SK-N-SH (cell line): Measurements from ENCODE around the gene RAD21L1.

Experiments used
- CHD2 ChIP-seq: fragments of 150-350 bp; IDR thresholded peaks from 2 replicates; pipeline ENCODE4 v1.6.1; 2018; ENCODE audit warnings: low read length; ENCODE audit not compliant: partially characterized antibody
- CTCF ChIP-seq: fragments of 200-600 bp; sonication (generic); IDR thresholded peaks from 2 replicates; pipeline ENCODE4 v1.6.1; 2017; ENCODE audit warnings: antibody characterized with exemption, mild to moderate bottlenecking, moderate library complexity
- EP300 ChIP-seq, 2 experiments: IDR thresholded peaks; 2 replicates each; pipeline versions ENCODE4 v1.4.0 to v1.6.1; 2012; ENCODE audit warnings: borderline replicate concordance in 1 of 2, low read depth in 1 of 2, low read length in 1 of 2
- FOXJ3 ChIP-seq: sonication (generic); formaldehyde crosslinking; IDR thresholded peaks from 2 replicates; pipeline ENCODE4 v1.5.1; 2020; ENCODE audit warnings: mild to moderate bottlenecking, missing genetic modification reagents
- GABPA ChIP-seq: IDR thresholded peaks from 2 replicates; pipeline ENCODE4 v1.4.0; 2012; ENCODE audit warnings: low read depth, mild to moderate bottlenecking
- JUND ChIP-seq: IDR thresholded peaks from 2 replicates; pipeline ENCODE4 v1.4.0; 2012
- NFIC ChIP-seq: IDR thresholded peaks from 2 replicates; pipeline ENCODE4 v1.4.0; 2012; ENCODE audit warnings: borderline replicate concordance
- POLR2AphosphoS5 ChIP-seq: IDR thresholded peaks from 2 replicates; pipeline ENCODE4 v1.6.1; 2012; ENCODE audit warnings: low read depth, low read length
- RAD21 ChIP-seq: IDR thresholded peaks from 2 replicates; pipeline ENCODE4 v1.6.1; 2012; ENCODE audit warnings: mild to moderate bottlenecking, low read length
- YY1 ChIP-seq: IDR thresholded peaks from 2 replicates; pipeline ENCODE4 v1.4.0; 2012; ENCODE audit warnings: low read depth, mild to moderate bottlenecking
- TF ChIP-seq, protein P1 (sequence below): fragments of 150-350 bp; IDR thresholded peaks from 2 replicates; pipeline ENCODE4 v1.6.1; 2017; ENCODE audit warnings: antibody characterized with exemption, low read length, low read depth, borderline replicate concordance

DNA sequence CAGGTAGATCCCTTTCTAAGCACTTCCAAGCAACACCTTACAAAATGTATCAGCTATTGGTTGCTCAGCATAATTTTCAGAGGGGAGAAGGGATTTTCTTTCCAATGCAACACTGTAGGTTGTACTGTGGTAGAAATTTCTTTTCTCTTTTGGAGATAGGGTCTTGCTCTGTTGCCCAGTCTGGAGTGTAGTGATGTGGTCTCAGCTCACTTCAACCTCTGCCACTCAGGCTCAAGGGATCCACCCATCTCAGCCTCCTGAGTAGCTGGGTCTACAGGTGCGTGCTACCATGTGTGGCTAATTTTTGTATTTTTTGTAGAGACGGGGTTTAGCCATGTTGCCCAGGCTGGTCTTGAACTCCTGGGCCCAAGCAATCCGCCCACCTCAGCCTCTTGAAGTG lies 16.3 kb downstream of the RAD21L1 start:
- TF ChIP-seq RAD21 = no peak
- TF ChIP-seq FOXJ3 (CRISPR knock-in tag) = no peak
- no peak for TF ChIP-seq CTCF
- TF ChIP-seq CHD2 = no peak
- TF ChIP-seq POLR2AphosphoS5 = no peak
- TF ChIP-seq GABPA = no peak
- TF ChIP-seq EP300 (IDR thresholded peaks at IDR 0.05; ENCODE audit: borderline replicate concordance in 1 of 2, low read depth in 1 of 2, low read length in 1 of 2) = no peak
- TF ChIP-seq YY1 = no peak
- TF ChIP-seq, protein P1, sequence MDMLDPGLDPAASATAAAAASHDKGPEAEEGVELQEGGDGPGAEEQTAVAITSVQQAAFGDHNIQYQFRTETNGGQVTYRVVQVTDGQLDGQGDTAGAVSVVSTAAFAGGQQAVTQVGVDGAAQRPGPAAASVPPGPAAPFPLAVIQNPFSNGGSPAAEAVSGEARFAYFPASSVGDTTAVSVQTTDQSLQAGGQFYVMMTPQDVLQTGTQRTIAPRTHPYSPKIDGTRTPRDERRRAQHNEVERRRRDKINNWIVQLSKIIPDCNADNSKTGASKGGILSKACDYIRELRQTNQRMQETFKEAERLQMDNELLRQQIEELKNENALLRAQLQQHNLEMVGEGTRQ = no peak
- TF ChIP-seq JUND = no peak
- TF ChIP-seq NFIC = no peak
